ENCODE results near the gene PTPN22. TPM values are rescaled to one million over a fixed set of nuclear protein-coding genes. Genes with fewer than 3 reads are reported as not detected.
"Not testable (repeated sequence)": the region's sequence is repeated elsewhere in the genome, so short reads cannot be mapped to it uniquely, and the experiment has no call there.

Gene PTPN22
- total RNA-seq, 2 experiments from 2014 or later, result 62.8 to 74.6 TPM

DNA sequence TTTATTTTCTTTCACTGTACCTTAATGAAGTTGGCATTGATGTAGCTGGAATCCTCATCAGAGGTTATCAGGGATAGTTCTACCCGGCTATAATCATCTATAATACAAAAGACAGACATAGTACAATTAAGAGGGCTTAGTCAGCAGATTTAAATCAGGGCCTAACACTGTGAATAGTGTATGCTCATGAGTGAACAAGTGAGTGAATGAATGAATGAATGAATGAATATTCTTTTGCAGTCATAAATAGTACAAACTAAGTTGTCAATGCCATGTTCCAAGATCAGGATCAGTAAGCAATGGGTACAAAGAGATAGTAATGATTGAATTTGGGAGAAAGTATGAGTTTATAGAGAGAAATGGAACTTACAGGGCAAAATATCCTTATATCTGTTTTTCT, 12.5 kb downstream of the PTPN22 start:
- Mint-ChIP-seq H3K4me1 (peaks cover 47% of the 10 kb centered on the region), H3K27me3 (no peaks in the 10 kb centered on the region), H3K4me3 (no peak overlapping the region), H3K9me3 (no peaks in the 10 kb centered on the region), H3K36me3 (ENCODE audit: low read depth) (peaks cover 61% of the 10 kb centered on the region), H3K27ac (no peak overlapping the region)
- ChIA-PET POLR2A (no interaction called here), CTCF (interaction anchor here (0.5 to 3.5 kb wide), 4 partner anchors 9 to 854 kb away, joined by 3 to 15 read pairs (median 5); no protein-coding TSS in a partner anchor)
- DNase-seq, result no peak

DNA sequence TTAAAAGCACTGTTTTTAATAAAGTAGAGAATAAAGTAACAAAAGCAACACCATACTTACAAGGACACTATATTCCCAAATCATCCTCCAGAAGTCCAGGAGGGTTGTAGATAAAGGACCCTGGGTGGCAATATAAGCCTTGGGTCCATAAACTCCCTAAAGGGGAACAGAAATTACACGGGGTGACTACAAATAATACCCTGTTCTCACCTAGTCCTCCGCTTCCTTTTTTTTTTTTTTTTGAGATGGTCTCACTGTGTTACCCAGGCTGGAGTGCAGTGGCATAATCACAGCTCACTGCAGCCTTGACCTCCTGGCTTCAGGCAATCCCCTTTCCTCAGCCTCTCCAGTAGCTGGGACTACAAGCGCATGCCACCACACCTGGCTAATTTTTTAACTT, 13.1 kb downstream of the PTPN22 start:
- H3K27ac Mint-ChIP-seq, result no peak overlapping the region
- H3K9me3 Mint-ChIP-seq, result no peaks in the 10 kb centered on the region
- DNase-seq, result no peak
- POLR2A ChIA-PET, result no interaction called here
- no peak overlapping the region for H3K4me3 Mint-ChIP-seq
- CTCF ChIA-PET, result interaction anchor here (1.8 to 3.5 kb wide), 2 partner anchors 8 to 11 kb away, joined by 7 to 15 read pairs; no protein-coding TSS in a partner anchor
- no peaks in the 10 kb centered on the region for H3K27me3 Mint-ChIP-seq
- H3K4me1 Mint-ChIP-seq, result peaks cover 45% of the 10 kb centered on the region
- H3K36me3 Mint-ChIP-seq (ENCODE audit: low read depth), result peaks cover 58% of the 10 kb centered on the region

DNA sequence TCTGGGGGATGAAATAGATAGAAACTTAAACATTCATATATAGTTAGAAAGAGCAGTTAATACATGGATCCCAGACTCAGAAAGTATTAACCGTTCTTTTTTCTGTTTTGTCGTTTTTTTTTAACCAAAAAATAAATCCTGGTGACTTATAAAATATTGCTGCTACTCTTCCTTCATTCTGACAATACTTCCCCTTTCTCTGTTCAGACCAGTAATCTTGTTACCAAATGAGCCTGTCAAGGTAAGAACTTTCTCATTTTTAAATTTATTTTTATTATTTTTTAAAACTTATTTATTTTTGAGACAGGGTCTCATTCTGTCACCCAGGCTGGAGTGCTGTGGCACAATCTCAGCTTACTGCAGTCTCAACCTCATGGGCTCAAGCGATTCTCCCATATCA, 13.7 kb downstream of the PTPN22 start:
- no peak overlapping the region for H3K4me3 Mint-ChIP-seq
- H3K4me1 Mint-ChIP-seq, result peaks cover 41% of the 10 kb centered on the region
- H3K27ac Mint-ChIP-seq, result no peak overlapping the region
- no peaks in the 10 kb centered on the region for H3K9me3 Mint-ChIP-seq
- ChIA-PET CTCF (interaction anchor here (3.5 kb wide), 1 partner anchor 12 kb away, joined by 15 read pairs; no protein-coding TSS in a partner anchor), POLR2A (no interaction called here)
- no peaks in the 10 kb centered on the region for H3K27me3 Mint-ChIP-seq
- H3K36me3 Mint-ChIP-seq (ENCODE audit: low read depth), result peaks cover 55% of the 10 kb centered on the region
- DNase-seq, result no peak

- no peak overlapping the region for H3K27ac Mint-ChIP-seq
- peaks cover 33% of the 10 kb centered on the region for H3K4me1 Mint-ChIP-seq
- no peak overlapping the region for H3K4me3 Mint-ChIP-seq
- CTCF ChIA-PET, result interaction anchor here (1.4 to 2.6 kb wide), 6 partner anchors 10 to 74 kb away, joined by 3 to 7 read pairs (median 4); partner anchors contain the start of gene AP4B1
- POLR2A ChIA-PET, result no interaction called here
- no peaks in the 10 kb centered on the region for H3K9me3 Mint-ChIP-seq
- no peak for DNase-seq
- no peaks in the 10 kb centered on the region for H3K27me3 Mint-ChIP-seq
- peaks cover 56% of the 10 kb centered on the region for H3K36me3 Mint-ChIP-seq (ENCODE audit: low read depth)
Observed at GRCh38 chr1:113856401-113856790, 15.1 kb downstream of the PTPN22 start.

- Mint-ChIP-seq H3K4me3 (no peak overlapping the region), H3K27ac (no peak overlapping the region), H3K4me1 (peaks cover 31% of the 10 kb centered on the region), H3K36me3 (ENCODE audit: low read depth) (peaks cover 58% of the 10 kb centered on the region), H3K9me3 (no peaks in the 10 kb centered on the region), H3K27me3 (no peaks in the 10 kb centered on the region)
- ChIA-PET POLR2A (interaction anchor here (0.6 to 0.7 kb wide), 2 partner anchors 74 to 93 kb away, joined by 3 to 7 read pairs; no protein-coding TSS in a partner anchor), CTCF (interaction anchor here (0.9 to 2.6 kb wide), 8 partner anchors 11 to 75 kb away, joined by 3 to 7 read pairs (median 4); partner anchors contain the start of gene AP4B1)
- no peak for DNase-seq
Observed at GRCh38 chr1:113855630-113856400, 15.7 kb downstream of the PTPN22 start.

DNA sequence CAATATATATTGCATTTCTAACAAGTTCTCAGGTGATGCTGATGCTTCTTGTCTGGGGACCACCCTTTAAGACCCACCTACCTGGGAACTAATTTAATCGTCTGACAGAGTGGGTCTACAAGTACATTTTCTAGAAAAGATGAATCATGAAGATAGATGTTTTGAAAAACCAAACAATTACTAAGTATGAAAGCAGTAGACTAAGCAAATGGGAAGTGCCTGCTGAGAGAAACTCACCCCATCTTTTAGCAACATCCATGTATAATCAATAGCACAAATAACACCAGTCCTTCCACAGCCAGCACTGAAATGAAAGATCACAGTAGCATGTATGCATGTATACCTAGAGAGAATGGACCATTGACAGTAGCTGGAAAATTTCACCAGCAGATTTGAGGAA, 17.3 kb downstream of the PTPN22 start:
- POLR2A ChIA-PET, result no interaction called here
- peaks cover 67% of the 10 kb centered on the region for H3K36me3 Mint-ChIP-seq (ENCODE audit: low read depth)

DNA sequence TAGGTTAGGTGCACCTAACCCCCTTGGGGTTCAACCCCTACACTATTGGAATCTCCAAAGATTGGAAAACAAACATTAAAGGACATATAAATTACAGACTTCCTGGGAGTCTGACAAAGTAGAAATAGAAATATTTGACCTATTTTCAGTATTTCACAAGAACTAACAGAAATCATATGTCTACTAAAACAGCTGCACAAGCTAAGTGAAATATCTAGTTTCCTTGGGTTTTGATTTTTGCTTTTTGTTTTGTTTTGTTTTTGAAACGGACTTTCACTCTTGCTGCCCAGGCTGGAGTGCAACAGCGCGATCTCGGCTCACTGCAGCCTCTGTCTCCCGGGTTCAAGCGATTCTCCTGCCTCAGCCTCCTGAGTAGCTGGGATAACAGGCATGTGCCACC, 18.8 kb downstream of the PTPN22 start:
- Mint-ChIP-seq H3K4me1 (peaks cover 25% of the 10 kb centered on the region), H3K36me3 (ENCODE audit: low read depth) (peaks cover 68% of the 10 kb centered on the region)
- CTCF ChIA-PET, DNase-seq, H3K27me3 Mint-ChIP-seq, H3K27ac Mint-ChIP-seq, H3K9me3 Mint-ChIP-seq, H3K4me3 Mint-ChIP-seq, POLR2A ChIA-PET: not testable (repeated sequence)

More for the DNA sequence above, 17.3 kb downstream of the PTPN22 start:
- Mint-ChIP-seq H3K4me3 (no peak overlapping the region), H3K9me3 (no peaks in the 10 kb centered on the region), H3K4me1 (peaks cover 29% of the 10 kb centered on the region), H3K27ac (no peak overlapping the region), H3K27me3 (no peaks in the 10 kb centered on the region)
- CTCF ChIA-PET, result interaction anchor here (2.6 kb wide), 1 partner anchor 50 kb away, joined by 7 read pairs; the partner anchor contains the start of gene AP4B1
- no peak for DNase-seq

GRCh38 chr1:113850127-113850796, 21.2 kb downstream of the PTPN22 start:
- H3K4me1 Mint-ChIP-seq, result peaks cover 19% of the 10 kb centered on the region
- no peaks in the 10 kb centered on the region for H3K27me3 Mint-ChIP-seq
- no peak overlapping the region for H3K4me3 Mint-ChIP-seq
- H3K9me3 Mint-ChIP-seq, result peaks cover 6% of the 10 kb centered on the region
- peak overlapping the region; percentile 52 for H3K27ac Mint-ChIP-seq
- POLR2A ChIA-PET, result no interaction called here
- CTCF ChIA-PET, result interaction anchor here (0.7 to 1.2 kb wide), 2 partner anchors 9 to 10 kb away, joined by 3 to 7 read pairs; no protein-coding TSS in a partner anchor
- peaks cover 72% of the 10 kb centered on the region for H3K36me3 Mint-ChIP-seq (ENCODE audit: low read depth)
- DNase-seq, result no peak

DNA sequence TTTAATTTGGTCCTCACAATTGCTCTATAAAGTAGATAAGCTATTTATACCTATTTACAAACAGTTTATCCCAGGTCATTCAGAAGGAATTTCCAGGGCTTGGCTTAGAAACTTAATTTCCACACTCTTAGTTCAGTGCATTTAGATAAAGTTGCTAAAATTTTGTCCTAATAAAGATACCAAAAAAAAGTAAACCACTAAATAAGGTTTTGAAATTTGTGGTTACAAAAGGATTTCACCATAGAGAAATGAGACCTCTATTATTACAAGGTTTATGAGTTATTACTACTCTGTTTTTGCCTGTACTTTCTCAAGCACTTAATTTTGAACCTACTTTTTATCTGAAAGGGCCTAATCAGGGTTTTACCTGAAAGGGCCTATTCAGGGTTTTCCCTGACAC, 22.4 kb downstream of the PTPN22 start:
- Mint-ChIP-seq H3K9me3 (peaks cover 6% of the 10 kb centered on the region), H3K27ac (no peak overlapping the region), H3K4me3 (no peak overlapping the region), H3K36me3 (ENCODE audit: low read depth) (peaks cover 65% of the 10 kb centered on the region), H3K4me1 (peaks cover 15% of the 10 kb centered on the region), H3K27me3 (no peaks in the 10 kb centered on the region)
- POLR2A ChIA-PET, result no interaction called here
- DNase-seq, result no peak
- CTCF ChIA-PET, result no interaction called here

GRCh38 chr1:113846391-113847035, 25.0 kb downstream of the PTPN22 start:
- H3K27ac Mint-ChIP-seq, result no peak overlapping the region
- H3K4me3 Mint-ChIP-seq, result no peak overlapping the region
- ChIA-PET CTCF (no interaction called here), POLR2A (interaction anchor here (0.7 kb wide), 1 partner anchor 142 kb away, joined by 12 read pairs; no protein-coding TSS in a partner anchor)
- peaks cover 6% of the 10 kb centered on the region for H3K9me3 Mint-ChIP-seq
- DNase-seq, result no peak
- peaks cover 13% of the 10 kb centered on the region for H3K4me1 Mint-ChIP-seq
- peaks cover 69% of the 10 kb centered on the region for H3K36me3 Mint-ChIP-seq (ENCODE audit: low read depth)
- H3K27me3 Mint-ChIP-seq, result no peaks in the 10 kb centered on the region

DNA sequence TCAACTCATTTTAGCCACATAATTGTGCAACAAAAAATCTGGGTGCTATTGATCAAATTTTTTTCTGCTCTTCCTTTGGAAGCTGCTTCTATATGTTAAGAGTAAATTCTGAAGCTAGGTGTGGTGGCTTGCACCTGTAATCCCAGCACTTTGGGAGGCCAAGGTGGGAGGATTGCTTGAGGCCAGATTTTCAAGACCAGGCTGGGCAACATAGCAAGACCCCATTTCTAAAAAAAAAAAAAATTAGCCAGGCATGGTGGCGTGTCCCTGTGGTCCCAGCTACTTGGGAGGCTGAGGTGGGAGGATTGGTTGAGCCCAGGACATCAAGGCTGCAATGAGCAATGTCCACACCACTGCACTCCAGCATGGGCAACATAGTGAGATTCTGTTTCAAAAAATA, 35.0 kb downstream of the PTPN22 start:
- Mint-ChIP-seq H3K36me3 (ENCODE audit: low read depth) (peaks cover 54% of the 10 kb centered on the region), H3K4me1 (peaks cover 12% of the 10 kb centered on the region), H3K9me3 (no peaks in the 10 kb centered on the region), H3K4me3 (no peak overlapping the region), H3K27ac (no peak overlapping the region), H3K27me3 (no peaks in the 10 kb centered on the region)
- ChIA-PET CTCF (interaction anchor here (0.6 to 1.8 kb wide), 3 partner anchors 30 to 94 kb away, joined by 3 to 5 read pairs (median 3); partner anchors contain the start of genes AP4B1 and DCLRE1B), POLR2A (no interaction called here)
- DNase-seq, result no peak

DNA sequence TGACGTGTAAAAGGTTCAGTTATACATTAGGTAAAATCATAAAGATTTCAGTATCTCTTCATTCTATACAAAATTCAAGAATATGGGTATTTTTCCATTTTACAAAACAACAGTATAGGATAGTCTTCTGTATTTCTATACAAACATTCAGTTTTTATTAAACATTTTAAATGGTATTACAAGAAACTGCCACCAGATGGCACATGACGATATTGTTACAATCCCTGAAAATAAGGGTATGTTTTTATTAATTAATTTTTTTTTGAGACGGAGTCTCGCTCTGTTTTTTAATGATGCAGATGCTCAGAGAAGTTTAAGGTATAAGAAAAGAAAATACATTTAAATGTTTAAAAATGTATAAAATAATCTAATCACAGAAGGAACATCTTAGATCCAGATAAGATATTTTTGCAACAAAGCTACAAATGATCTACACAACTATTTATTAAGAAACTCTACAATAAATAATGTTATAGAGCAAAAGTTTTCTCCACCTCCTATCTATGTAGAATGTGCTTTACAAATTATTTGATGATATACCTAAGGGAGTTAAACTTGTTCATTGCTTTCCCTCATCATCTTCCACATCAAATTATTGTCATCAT, 35.7 kb downstream of the PTPN22 start:
- ChIA-PET CTCF (interaction anchor here (0.6 to 1.8 kb wide), 8 partner anchors 41 to 453 kb away, joined by 3 to 5 read pairs (median 3); partner anchors contain the start of genes AP4B1 and DCLRE1B), POLR2A (no interaction called here)
- H3K27me3 Mint-ChIP-seq, result no peaks in the 10 kb centered on the region
- H3K27ac Mint-ChIP-seq, result no peak overlapping the region
- peaks cover 53% of the 10 kb centered on the region for H3K36me3 Mint-ChIP-seq (ENCODE audit: low read depth)
- peak; percentile 54 for DNase-seq
- no peak overlapping the region for H3K4me3 Mint-ChIP-seq
- H3K9me3 Mint-ChIP-seq, result no peaks in the 10 kb centered on the region
- peaks cover 12% of the 10 kb centered on the region for H3K4me1 Mint-ChIP-seq

All from activated CD4-positive, alpha-beta T cell treated with anti-CD3 and anti-CD28 coated beads, Interleukin-2, amount 10 ng/mL, durations not matched to agents 7 days and 5 days (primary cell).